GM23338 (cell line): Measurements from ENCODE around the gene CHRFAM7A. TPM values are rescaled to one million over a fixed set of nuclear protein-coding genes. Genes with fewer than 3 reads are reported as not detected.
"Not testable (repeated sequence)": the region's sequence is repeated elsewhere in the genome, so short reads cannot be mapped to it uniquely, and the experiment has no call there.

ENCODE experiments used
- ATAC-seq: fragments of 200-7000 bp; cut with Tn5 transposase; 3 replicates; pipeline ENCODE4 v1.9.1; 2020
- DNase-seq: peaks from one replicate; pipeline ENCODE4 v3.0.0-alpha.2; 2015; ENCODE audit warnings: low spot score
- H2AFZ ChIP-seq: fragments of 200-600 bp; sonication (generic); 2 replicates; pipeline ENCODE4 v1.8.0; 2016; ENCODE audit warnings: antibody characterized with exemption, mild to moderate bottlenecking, moderate library complexity
- H3F3A ChIP-seq: fragments of 200-600 bp; sonication (generic); replicated peaks from 2 replicates; pipeline ENCODE4 v1.8.0; 2017; ENCODE audit warnings: antibody characterized with exemption, mixed run types, low read depth
- H3K27ac ChIP-seq: fragments of 200-600 bp; sonication (generic); 2 replicates; pipeline ENCODE4 v1.6.1; 2016; ENCODE audit warnings: low read depth
- H3K27me3 ChIP-seq: fragments of 200-600 bp; sonication (generic); 2 replicates; pipeline ENCODE4 v1.8.0; 2016; ENCODE audit warnings: mild to moderate bottlenecking, mixed run types, moderate library complexity; ENCODE audit not compliant: insufficient read depth
- H3K36me3 ChIP-seq: fragments of 200-600 bp; sonication (generic); 2 replicates; pipeline ENCODE4 v1.8.0; 2016; ENCODE audit warnings: mild to moderate bottlenecking; ENCODE audit not compliant: insufficient read depth
- H3K4me1 ChIP-seq: fragments of 200-600 bp; sonication (generic); 2 replicates; pipeline ENCODE4 v1.8.0; 2016; ENCODE audit warnings: mild to moderate bottlenecking, moderate library complexity; ENCODE audit not compliant: insufficient read depth
- H3K4me2 ChIP-seq: fragments of 200-600 bp; sonication (generic); 2 replicates; pipeline ENCODE4 v1.7.1; 2017; ENCODE audit warnings: mixed run types
- H3K4me3 ChIP-seq: fragments of 200-600 bp; sonication (generic); 2 replicates; pipeline ENCODE4 v1.6.1; 2016; ENCODE audit warnings: mixed run types
- H3K79me2 ChIP-seq: fragments of 200-600 bp; sonication (generic); replicated peaks from 2 replicates; pipeline ENCODE4 v1.8.0; 2017; ENCODE audit warnings: mild to moderate bottlenecking; ENCODE audit not compliant: insufficient read depth
- H3K9me2 ChIP-seq: fragments of 200-600 bp; sonication (generic); 2 replicates; pipeline ENCODE4 v1.8.0; 2017; ENCODE audit not compliant: insufficient read depth
- H4K20me1 ChIP-seq: fragments of 200-600 bp; sonication (generic); replicated peaks from 2 replicates; pipeline ENCODE4 v1.8.0; 2017; ENCODE audit warnings: mild to moderate bottlenecking; ENCODE audit not compliant: insufficient read depth
- H3K27ac Mint-ChIP-seq: 2 replicates; pipeline ENCODE4 v1.8.0; 2020; ENCODE audit warnings: inconsistent platforms, mild to moderate bottlenecking, moderate library complexity, mixed read lengths
- H3K27me3 Mint-ChIP-seq: 3 replicates; pipeline ENCODE4 v1.8.0; 2022; ENCODE audit warnings: low read depth, mild to moderate bottlenecking, moderate library complexity, mixed read lengths, inconsistent platforms; ENCODE audit not compliant: insufficient read depth, poor library complexity
- H3K36me3 Mint-ChIP-seq: 3 replicates; pipeline ENCODE4 v1.8.0; 2021; ENCODE audit warnings: low read depth, mild to moderate bottlenecking, inconsistent platforms, moderate library complexity, mixed read lengths
- H3K4me1 Mint-ChIP-seq: 3 replicates; pipeline ENCODE4 v1.8.0; 2020; ENCODE audit warnings: mild to moderate bottlenecking, inconsistent platforms, mixed read lengths
- H3K4me3 Mint-ChIP-seq: 3 replicates; pipeline ENCODE4 v1.8.0; 2021; ENCODE audit warnings: moderate library complexity, mild to moderate bottlenecking, inconsistent platforms, mixed read lengths
- H3K9me3 Mint-ChIP-seq: 3 replicates; pipeline ENCODE4 v1.8.0; 2020; ENCODE audit warnings: moderate library complexity, mild to moderate bottlenecking, inconsistent platforms, mixed read lengths
- polyA plus RNA-seq: library from polyadenylated mRNA; unstranded; fragments of >200 nt; fragmentation: Nextera tagmentation; extraction: Ambion mirVana; gene quantifications from 2 replicates; pipeline ENCODE4 v1.2.1, GENCODE V29; 2016
- small RNA-seq: library from RNA; depleted of rRNA; stranded (forward); fragments of <200 nt; gene quantifications from one replicate; pipeline ENCODE3, GENCODE V24; 2014; ENCODE audit warnings: low replicate concordance
- total RNA-seq: library from RNA; depleted of rRNA; stranded (reverse); fragments of >200 nt; shearing (Covaris generic); gene quantifications from 2 replicates; pipeline ENCODE4 v1.2.3, GENCODE V29; 2014; rRNA removed

Gene CHRFAM7A
- total and polyA plus RNA-seq, 2 experiments from 2014 or later, result 0.99 to 2.5 TPM

DNA sequence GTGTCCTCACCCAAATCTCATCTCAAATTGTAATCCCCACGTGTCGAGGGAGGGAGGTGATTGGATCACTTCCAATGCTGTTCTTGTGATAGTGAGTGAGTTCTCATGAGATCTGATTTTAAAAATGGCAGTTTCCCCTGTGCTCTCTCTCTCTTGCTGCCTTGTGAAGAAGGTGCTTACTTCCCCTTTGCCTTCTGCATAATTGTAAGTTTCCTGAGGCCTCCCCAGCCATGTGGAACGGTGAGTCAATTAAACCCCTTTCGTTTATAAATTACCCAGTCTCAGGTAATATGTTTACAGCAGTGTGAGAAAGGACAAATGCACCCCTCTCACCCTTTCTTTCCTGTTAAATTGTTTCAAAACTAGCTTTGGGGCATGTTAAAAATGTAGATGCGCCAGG is 59.2 kb downstream of the CHRFAM7A start:
- not testable (repeated sequence) for H3K27ac Mint-ChIP-seq, H3K27ac ChIP-seq, H3K4me1 Mint-ChIP-seq, H2AFZ ChIP-seq, H3K4me3 Mint-ChIP-seq, H3F3A ChIP-seq, H3K4me2 ChIP-seq, H3K4me3 ChIP-seq, H3K9me3 Mint-ChIP-seq, H3K9me2 ChIP-seq, H3K27me3 Mint-ChIP-seq, H3K79me2 ChIP-seq, DNase-seq, ATAC-seq, H4K20me1 ChIP-seq, H3K4me1 ChIP-seq, H3K36me3 ChIP-seq, H3K27me3 ChIP-seq, H3K36me3 Mint-ChIP-seq

GRCh38 chr15:30326145-30326544 is 67.2 kb downstream of the CHRFAM7A start:
- not testable (repeated sequence) for H3K9me3 Mint-ChIP-seq
- H3K4me3 ChIP-seq, result peak overlapping the region; percentile 37; the same call in 1 of the 2 replicates

DNA sequence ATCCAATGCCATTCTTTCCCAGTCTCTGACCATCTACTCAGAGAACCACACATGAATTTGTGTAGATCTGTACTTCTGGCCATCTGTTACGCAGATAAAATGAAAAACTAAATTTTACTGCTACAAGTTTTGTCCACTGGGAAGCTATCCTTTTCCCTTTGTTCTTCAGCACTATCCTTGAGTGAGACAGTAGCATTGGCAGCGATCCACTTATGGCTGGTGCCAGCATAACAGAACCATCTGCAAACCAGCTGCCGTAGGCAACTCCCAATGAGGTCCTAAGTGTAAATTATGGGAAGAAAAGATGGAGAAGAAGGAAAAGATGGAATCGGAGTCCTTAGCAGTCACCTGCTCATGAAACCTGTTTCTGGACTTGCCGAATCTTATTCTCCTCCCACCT is 72.3 kb downstream of the CHRFAM7A start:
- H3K36me3 Mint-ChIP-seq, result not testable (repeated sequence)

More at GRCh38 chr15:30326145-30326544, 67.2 kb downstream of the CHRFAM7A start:
- peak overlapping the region; percentile 58; the same call in 2 of the 3 replicates for H3K4me3 Mint-ChIP-seq
- 0 out of 2 replicates have a peak overlapping the region, but pooled peaks have one; percentile 55 for H3K4me2 ChIP-seq
- DNase-seq (peak; percentile 32), ATAC-seq (peak; percentile 78)
- not testable (repeated sequence) for H3K27me3 ChIP-seq, H3F3A ChIP-seq, H2AFZ ChIP-seq, H3K79me2 ChIP-seq, H3K4me1 ChIP-seq, H3K4me1 Mint-ChIP-seq, H3K27ac ChIP-seq, H3K36me3 ChIP-seq, H4K20me1 ChIP-seq, H3K27me3 Mint-ChIP-seq, H3K36me3 Mint-ChIP-seq, H3K9me2 ChIP-seq
- peak overlapping the region; percentile 9; the same call in 1 of the 2 replicates for H3K27ac Mint-ChIP-seq

DNA sequence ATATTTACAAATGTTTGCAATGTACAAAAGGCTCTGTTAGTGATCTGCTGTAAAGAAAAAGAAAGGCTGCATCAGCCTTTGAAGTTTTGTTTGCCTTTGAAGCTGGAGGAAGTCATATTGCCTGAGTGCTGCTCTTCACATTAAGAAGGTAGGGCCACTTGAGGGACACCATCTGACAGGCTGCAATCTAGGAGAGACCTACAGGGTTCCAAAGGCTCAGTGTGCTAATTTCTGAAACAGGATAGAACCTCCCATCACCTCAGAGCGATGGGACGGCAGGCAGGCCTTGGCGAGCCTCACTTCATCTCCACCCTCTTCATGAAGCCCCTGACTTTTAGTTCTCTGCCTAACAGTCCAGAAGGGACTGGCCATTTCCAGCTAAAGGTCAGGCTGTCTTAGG is 77.6 kb downstream of the CHRFAM7A start:
- H3F3A ChIP-seq, H4K20me1 ChIP-seq, H3K27me3 ChIP-seq, H3K9me2 ChIP-seq, DNase-seq, H3K4me3 Mint-ChIP-seq, H2AFZ ChIP-seq, H3K79me2 ChIP-seq, ATAC-seq, H3K36me3 ChIP-seq, H3K36me3 Mint-ChIP-seq, H3K4me1 Mint-ChIP-seq, H3K4me1 ChIP-seq, H3K27me3 Mint-ChIP-seq, H3K9me3 Mint-ChIP-seq, H3K4me3 ChIP-seq, H3K4me2 ChIP-seq, H3K27ac ChIP-seq, H3K27ac Mint-ChIP-seq: not testable (repeated sequence)

More for the DNA sequence above, 72.3 kb downstream of the CHRFAM7A start:
- not testable (repeated sequence) for H3K4me2 ChIP-seq, H3K27me3 ChIP-seq, ATAC-seq, H3K79me2 ChIP-seq, H3K4me3 Mint-ChIP-seq, H3K4me3 ChIP-seq, H3K27ac Mint-ChIP-seq, H4K20me1 ChIP-seq, H3K9me3 Mint-ChIP-seq, H3K36me3 ChIP-seq, H3K9me2 ChIP-seq, H3K4me1 ChIP-seq, H3F3A ChIP-seq, H2AFZ ChIP-seq, DNase-seq, H3K27me3 Mint-ChIP-seq, H3K27ac ChIP-seq, H3K4me1 Mint-ChIP-seq

DNA sequence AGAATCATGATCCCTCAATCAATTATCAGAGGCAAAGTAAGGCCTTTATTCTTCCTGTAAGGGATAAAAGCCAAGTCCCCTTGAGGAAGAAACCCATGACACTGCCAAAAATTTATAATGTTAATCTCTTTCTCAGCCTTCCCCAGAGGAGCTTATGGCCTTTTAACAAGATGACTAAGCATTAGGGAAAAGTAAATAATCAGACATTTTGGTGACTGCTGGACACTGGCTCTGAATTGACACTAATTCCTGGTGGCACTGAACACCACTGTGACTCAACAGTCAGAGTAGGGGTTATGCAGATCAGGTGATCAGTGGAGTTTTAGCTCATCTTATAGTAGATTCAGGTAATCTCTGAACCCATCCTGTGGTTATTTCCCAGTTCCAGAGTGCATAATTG is 82.8 kb downstream of the CHRFAM7A start:
- not testable (repeated sequence) for H3K4me3 Mint-ChIP-seq, H3K9me2 ChIP-seq, H3F3A ChIP-seq, ATAC-seq, H2AFZ ChIP-seq, H3K27me3 ChIP-seq, H3K36me3 Mint-ChIP-seq, H4K20me1 ChIP-seq, H3K4me3 ChIP-seq, H3K27ac Mint-ChIP-seq, H3K79me2 ChIP-seq, H3K27ac ChIP-seq, H3K27me3 Mint-ChIP-seq, H3K4me2 ChIP-seq, H3K36me3 ChIP-seq, DNase-seq, H3K4me1 Mint-ChIP-seq, H3K4me1 ChIP-seq, H3K9me3 Mint-ChIP-seq

Small RNAs within 50 kb of the gene (small RNA-seq; reads per million reads assigned to genes)
- gene AC019322.2, result not detected
- not detected for gene RF00019
- gene RF00096, result 0.12 reads per million
- not detected for gene RN7SL196P

Other genes starting within 250 kb of the CHRFAM7A start
- 0.17 TPM in 1 of 2 replicates, not detected in the other for gene GOLGA8R, start 20.7 kb upstream of the CHRFAM7A start, total RNA-seq
- gene GOLGA8R, start 20.7 kb upstream of the CHRFAM7A start, polyA plus RNA-seq, result 0.27 TPM in 1 of 2 replicates, not detected in the other
- gene GOLGA8Q, start 158.5 kb upstream of the CHRFAM7A start, total RNA-seq, result not detected in 2 replicates
- gene GOLGA8Q, start 158.5 kb upstream of the CHRFAM7A start, polyA plus RNA-seq, result not detected in 2 replicates
- gene GOLGA8H, start 210.5 kb upstream of the CHRFAM7A start, total RNA-seq, result 0.63 and 1.2 TPM in 2 replicates
- gene GOLGA8H, start 210.5 kb upstream of the CHRFAM7A start, polyA plus RNA-seq, result 0.17 and 0.26 TPM in 2 replicates